H9 (cell line): Measurements from ENCODE around the gene CRIP2. TPM values are rescaled to one million over a fixed set of nuclear protein-coding genes. Genes with fewer than 3 reads are reported as not detected.
A peak's percentile ranks its signal among the peaks of the same experiment; 100 is the strongest.

Experiments used
- DNase-seq: peaks from one replicate; pipeline ENCODE4 v3.0.0-alpha.2; 2017
- H2AFZ ChIP-seq: one replicate; pipeline ENCODE4 v1.6.1; 2013; ENCODE audit warnings: mild to moderate bottlenecking, low read length, control low read depth, moderate library complexity
- H2AK5ac ChIP-seq: 2 replicates; pipeline ENCODE4 v1.6.1; 2013; ENCODE audit warnings: low read length, control low read depth, mixed read lengths; ENCODE audit not compliant: insufficient read length
- H2BK120ac ChIP-seq: one replicate; pipeline ENCODE4 v1.6.1; 2013; ENCODE audit warnings: low read depth, mild to moderate bottlenecking, low read length, control low read depth, inconsistent platforms; ENCODE audit not compliant: poor library complexity, severe bottlenecking
- H2BK12ac ChIP-seq: 2 replicates; pipeline ENCODE4 v1.6.1; 2013; ENCODE audit warnings: low read length, control low read depth, mixed read lengths, low read depth; ENCODE audit not compliant: insufficient read length
- H2BK15ac ChIP-seq: 2 replicates; pipeline ENCODE4 v1.6.1; 2013; ENCODE audit warnings: low read depth, low read length, control low read depth
- H2BK20ac ChIP-seq: one replicate; pipeline ENCODE4 v1.6.1; 2013; ENCODE audit warnings: low read depth, mild to moderate bottlenecking, low read length, control low read depth, inconsistent platforms; ENCODE audit not compliant: poor library complexity, severe bottlenecking
- H2BK5ac ChIP-seq: 2 replicates; pipeline ENCODE4 v1.6.1; 2013; ENCODE audit warnings: low read length, control low read depth, mixed read lengths; ENCODE audit not compliant: insufficient read length
- H3K14ac ChIP-seq: 2 replicates; pipeline ENCODE4 v1.6.1; 2013; ENCODE audit warnings: low read length, control low read depth; ENCODE audit not compliant: insufficient read depth
- H3K18ac ChIP-seq: 2 replicates; pipeline ENCODE4 v1.6.1; 2013; ENCODE audit warnings: low read depth, mild to moderate bottlenecking, mixed read lengths, low read length, control low read depth; ENCODE audit not compliant: insufficient read length
- H3K23ac ChIP-seq: 2 replicates; pipeline ENCODE4 v1.6.1; 2013; ENCODE audit warnings: low read length, control low read depth, mixed read lengths, low read depth; ENCODE audit not compliant: insufficient read length
- H3K23me2 ChIP-seq: 2 replicates; pipeline ENCODE4 v1.6.1; 2013; ENCODE audit warnings: low read depth, mild to moderate bottlenecking, mixed read lengths, low read length, control low read depth; ENCODE audit not compliant: insufficient read length, poor library complexity, severe bottlenecking
- H3K27ac ChIP-seq: 2 replicates; pipeline ENCODE4 v1.5.1; 2013; ENCODE audit warnings: low read length, control low read depth, mixed read lengths, low read depth; ENCODE audit not compliant: insufficient read length
- H3K27me3 ChIP-seq: 2 replicates; pipeline ENCODE4 v1.6.1; 2013; ENCODE audit warnings: low read length, control low read depth, inconsistent platforms; ENCODE audit not compliant: insufficient read depth
- H3K4ac ChIP-seq: 2 replicates; pipeline ENCODE4 v1.6.1; 2013; ENCODE audit warnings: low read depth, mild to moderate bottlenecking, control low read depth, inconsistent platforms, low read length, moderate library complexity
- H3K4me1 ChIP-seq: 2 replicates; pipeline ENCODE4 v1.6.1; 2013; ENCODE audit warnings: low read length, control low read depth, inconsistent platforms; ENCODE audit not compliant: insufficient read depth
- H3K4me2 ChIP-seq: 2 replicates; pipeline ENCODE4 v1.6.1; 2013; ENCODE audit warnings: low read length, control low read depth, mixed read lengths; ENCODE audit not compliant: insufficient read length, insufficient read depth
- H3K56ac ChIP-seq: 2 replicates; pipeline ENCODE4 v1.6.1; 2013; ENCODE audit warnings: low read depth, mild to moderate bottlenecking, mixed read lengths, low read length, control low read depth; ENCODE audit not compliant: insufficient read length
- H3K79me1 ChIP-seq: 2 replicates; pipeline ENCODE4 v1.6.1; 2013; ENCODE audit warnings: low read depth, mild to moderate bottlenecking, moderate library complexity, low read length, control low read depth, inconsistent platforms; ENCODE audit not compliant: insufficient read depth, poor library complexity, severe bottlenecking
- H3K79me2 ChIP-seq: 2 replicates; pipeline ENCODE4 v1.6.1; 2013; ENCODE audit warnings: low read length, control low read depth, inconsistent platforms; ENCODE audit not compliant: insufficient read depth
- H3K9ac ChIP-seq: 2 replicates; pipeline ENCODE4 v1.6.1; 2013; ENCODE audit warnings: low read length, control low read depth, mixed read lengths; ENCODE audit not compliant: insufficient read length; ENCODE audit errors: extremely low read depth
- H3K9me3 ChIP-seq: one replicate; pipeline ENCODE4 v1.6.1; 2013; ENCODE audit warnings: low read depth, low read length, inconsistent platforms; ENCODE audit not compliant: control insufficient read depth
- H3T11ph ChIP-seq: one replicate; pipeline ENCODE4 v1.6.1; 2013; ENCODE audit warnings: mild to moderate bottlenecking, low read length, control low read depth, inconsistent platforms
- H4K20me1 ChIP-seq: one replicate; pipeline ENCODE4 v1.6.1; 2013; ENCODE audit not compliant: control insufficient read depth, insufficient read length, insufficient read depth
- H4K5ac ChIP-seq: 2 replicates; pipeline ENCODE4 v1.6.1; 2013; ENCODE audit warnings: low read depth, mild to moderate bottlenecking, mixed read lengths, low read length, control low read depth; ENCODE audit not compliant: insufficient read length
- H4K8ac ChIP-seq: replicated peaks from 2 replicates; pipeline ENCODE4 v1.6.1; 2013; ENCODE audit warnings: low read length, control low read depth, mixed read lengths, low read depth; ENCODE audit not compliant: insufficient read length
- H4K91ac ChIP-seq: 2 replicates; pipeline ENCODE4 v1.6.1; 2013; ENCODE audit warnings: low read depth, mild to moderate bottlenecking, moderate library complexity, mixed read lengths, low read length, control low read depth; ENCODE audit not compliant: insufficient read length
- H3K27ac Mint-ChIP-seq, 3 experiments: 2 replicates in 2 of 3; 3 replicates in 1 of 3; pipeline ENCODE4 v1.8.0; 2020 to 2021; ENCODE audit warnings: mixed read lengths in 3 of 3, mild to moderate bottlenecking in 1 of 3, moderate library complexity in 1 of 3
- H3K27me3 Mint-ChIP-seq: 2 replicates; pipeline ENCODE4 v1.8.0; 2021; ENCODE audit warnings: low read depth, mild to moderate bottlenecking, moderate library complexity, mixed read lengths
- H3K36me3 Mint-ChIP-seq, 3 experiments: 2 replicates in 2 of 3; 3 replicates in 1 of 3; pipeline ENCODE4 v1.8.0; 2020 to 2021; ENCODE audit warnings: low read depth in 3 of 3, mixed read lengths in 3 of 3; ENCODE audit not compliant: insufficient read depth in 1 of 3
- H3K4me1 Mint-ChIP-seq, 2 experiments: 2 replicates each; pipeline ENCODE4 v1.8.0; 2020; ENCODE audit warnings: mixed read lengths in 2 of 2
- H3K4me3 Mint-ChIP-seq, 2 experiments: 2 replicates in 1 of 2; 3 replicates in 1 of 2; pipeline ENCODE4 v1.8.0; 2020 to 2021; ENCODE audit warnings: mild to moderate bottlenecking in 2 of 2, mixed read lengths in 2 of 2, moderate library complexity in 1 of 2
- H3K9me3 Mint-ChIP-seq, 2 experiments: 2 replicates in 1 of 2; 3 replicates in 1 of 2; pipeline ENCODE4 v1.8.0; 2020; ENCODE audit warnings: mild to moderate bottlenecking in 2 of 2, mixed read lengths in 2 of 2, moderate library complexity in 1 of 2
- WGBS: extraction: QIAGEN DNeasy Blood & Tissue Kit; methylation state at CpG from one replicate; pipeline ENCODE4 v1.1.7; 2013; ENCODE audit warnings: missing lambda C conversion rate, low lambda C conversion rate, mixed read lengths; ENCODE audit not compliant: insufficient read length; ENCODE audit errors: extremely low coverage; 5-methylcytosine and 5-hydroxymethylcytosine counted together
- total RNA-seq: library from RNA; stranded (reverse); gene quantifications from 2 replicates; pipeline ENCODE4 v1.2.1, GENCODE V29; 2021
- TF ChIP-seq, protein P1 (sequence below): fragments of 200-600 bp; sonication (generic); conservative IDR thresholded peaks from 3 replicates; pipeline ENCODE4 v1.8.0; 2021; ENCODE audit warnings: antibody characterized with exemption, mild to moderate bottlenecking

The CRIP2 gene
- total RNA-seq, 1 experiment from 2014 or later: 5.7 TPM

DNA sequence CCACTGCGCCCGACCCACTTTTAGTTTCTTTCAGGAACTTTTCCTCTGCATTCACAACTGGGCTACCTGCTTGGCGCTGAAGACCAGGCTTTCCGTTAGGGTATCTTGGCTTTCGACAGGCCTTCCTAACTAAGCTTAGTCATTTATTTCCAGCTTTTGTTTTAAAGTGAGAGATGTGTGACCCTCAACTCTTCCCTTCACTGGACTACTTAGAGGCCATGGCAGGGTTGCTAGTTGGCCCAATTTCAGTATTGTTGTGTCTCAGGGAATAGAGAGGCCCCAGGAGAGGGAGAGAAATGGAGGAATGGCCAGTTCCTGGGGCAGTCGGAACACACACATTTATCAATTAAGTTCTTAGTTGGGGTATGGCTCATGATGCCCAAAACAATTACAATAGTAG, 44.6 kb upstream of the CRIP2 start:
- no peak overlapping the region for H3K23ac ChIP-seq
- peaks cover 11 to 12% of the 10 kb centered on the region in 2 experiments for H3K4me1 Mint-ChIP-seq
- H3K36me3 Mint-ChIP-seq: peaks cover 36 to 56% (median 44%) of the 10 kb centered on the region in 3 experiments
- H3K9me3 ChIP-seq: no peaks in the 10 kb centered on the region
- H3K27me3 Mint-ChIP-seq: no peaks in the 10 kb centered on the region; the same call in 1 of the 2 replicates
- no peak overlapping the region for H2AFZ ChIP-seq
- WGBS: no CpG with 5 or more reads among the region's 6 CpGs
- H2BK20ac ChIP-seq: no peak overlapping the region
- no peak overlapping the region for H3K18ac ChIP-seq
- H3K4me1 ChIP-seq: no peaks in the 10 kb centered on the region
- no peak overlapping the region for H3K27ac ChIP-seq
- H4K8ac ChIP-seq: no peak overlapping the region
- H2BK120ac ChIP-seq: no peak overlapping the region
- H4K5ac ChIP-seq: no peak overlapping the region
- H4K20me1 ChIP-seq: no peaks in the 10 kb centered on the region
- no peak overlapping the region for H2BK15ac ChIP-seq
- H3K27ac Mint-ChIP-seq: peak overlapping the region in 2 of 3 experiments; percentile 58 to 70; a peak in 2 of 7 replicates
- H2BK5ac ChIP-seq: no peak overlapping the region
- no peak overlapping the region for H3K9ac ChIP-seq
- H3T11ph ChIP-seq: no peak overlapping the region
- no peak overlapping the region for H3K4me2 ChIP-seq
- peaks cover 37% of the 10 kb centered on the region; the same call in 1 of the 2 replicates for H3K79me2 ChIP-seq
- no peak overlapping the region for H3K56ac ChIP-seq
- no peak overlapping the region for H2AK5ac ChIP-seq
- no peak overlapping the region for H3K14ac ChIP-seq
- no peaks in the 10 kb centered on the region for H3K27me3 ChIP-seq
- no peak overlapping the region for H2BK12ac ChIP-seq
- H4K91ac ChIP-seq: no peak overlapping the region
- no peak overlapping the region for H3K4ac ChIP-seq
- H3K9me3 Mint-ChIP-seq: peaks cover 0 to 3% of the 10 kb centered on the region in 2 experiments; a peak in 1 of 5 replicates
- no peak overlapping the region for H3K4me3 Mint-ChIP-seq
- TF ChIP-seq, protein P1, sequence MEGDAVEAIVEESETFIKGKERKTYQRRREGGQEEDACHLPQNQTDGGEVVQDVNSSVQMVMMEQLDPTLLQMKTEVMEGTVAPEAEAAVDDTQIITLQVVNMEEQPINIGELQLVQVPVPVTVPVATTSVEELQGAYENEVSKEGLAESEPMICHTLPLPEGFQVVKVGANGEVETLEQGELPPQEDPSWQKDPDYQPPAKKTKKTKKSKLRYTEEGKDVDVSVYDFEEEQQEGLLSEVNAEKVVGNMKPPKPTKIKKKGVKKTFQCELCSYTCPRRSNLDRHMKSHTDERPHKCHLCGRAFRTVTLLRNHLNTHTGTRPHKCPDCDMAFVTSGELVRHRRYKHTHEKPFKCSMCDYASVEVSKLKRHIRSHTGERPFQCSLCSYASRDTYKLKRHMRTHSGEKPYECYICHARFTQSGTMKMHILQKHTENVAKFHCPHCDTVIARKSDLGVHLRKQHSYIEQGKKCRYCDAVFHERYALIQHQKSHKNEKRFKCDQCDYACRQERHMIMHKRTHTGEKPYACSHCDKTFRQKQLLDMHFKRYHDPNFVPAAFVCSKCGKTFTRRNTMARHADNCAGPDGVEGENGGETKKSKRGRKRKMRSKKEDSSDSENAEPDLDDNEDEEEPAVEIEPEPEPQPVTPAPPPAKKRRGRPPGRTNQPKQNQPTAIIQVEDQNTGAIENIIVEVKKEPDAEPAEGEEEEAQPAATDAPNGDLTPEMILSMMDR: no peak
- H3K79me1 ChIP-seq: peaks cover 18% of the 10 kb centered on the region
- no peak for DNase-seq
- no peaks in the 10 kb centered on the region for H3K23me2 ChIP-seq
